WI38 (cell line): ENCODE results near the gene TNN.
"Not testable (repeated sequence)": the region's sequence is repeated elsewhere in the genome, so short reads cannot be mapped to it uniquely, and the experiment has no call there.

ENCODE experiments used
- H3K4me3 ChIP-seq: 2 replicates; pipeline ENCODE4 v1.5.1; 2011; ENCODE audit warnings: low read depth, mild to moderate bottlenecking, control low read depth, low read length
- CTCF ChIP-seq: IDR thresholded peaks from 2 replicates; pipeline ENCODE4 v1.5.1; 2012; ENCODE audit warnings: low read depth, mild to moderate bottlenecking, control low read depth, low read length

Gene TNN

GRCh38 chr1:175095069-175095468 is 27.4 kb downstream of the TNN start:
- H3K4me3 ChIP-seq, result no peak overlapping the region
- TF ChIP-seq CTCF, result no peak

- no peak for TF ChIP-seq CTCF
- H3K4me3 ChIP-seq, result no peak overlapping the region
Measured at GRCh38 chr1:175095978-175096607, 28.5 kb downstream of the TNN start.

DNA sequence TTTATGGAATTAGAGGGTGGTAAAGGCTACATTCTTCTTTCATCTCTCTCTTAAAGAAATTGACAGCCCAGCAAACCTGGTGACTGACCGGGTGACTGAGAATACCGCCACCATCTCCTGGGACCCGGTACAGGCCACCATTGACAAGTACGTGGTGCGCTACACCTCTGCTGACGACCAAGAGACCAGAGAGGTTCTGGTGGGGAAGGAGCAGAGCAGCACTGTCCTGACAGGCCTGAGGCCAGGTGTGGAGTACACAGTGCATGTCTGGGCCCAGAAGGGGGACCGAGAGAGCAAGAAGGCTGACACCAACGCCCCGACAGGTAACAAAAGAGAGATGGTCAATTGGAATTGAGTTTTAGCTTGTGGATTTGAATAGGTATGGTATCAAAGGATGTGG is 29.7 kb downstream of the TNN start:
- no peak overlapping the region for H3K4me3 ChIP-seq
- no peak for TF ChIP-seq CTCF

DNA sequence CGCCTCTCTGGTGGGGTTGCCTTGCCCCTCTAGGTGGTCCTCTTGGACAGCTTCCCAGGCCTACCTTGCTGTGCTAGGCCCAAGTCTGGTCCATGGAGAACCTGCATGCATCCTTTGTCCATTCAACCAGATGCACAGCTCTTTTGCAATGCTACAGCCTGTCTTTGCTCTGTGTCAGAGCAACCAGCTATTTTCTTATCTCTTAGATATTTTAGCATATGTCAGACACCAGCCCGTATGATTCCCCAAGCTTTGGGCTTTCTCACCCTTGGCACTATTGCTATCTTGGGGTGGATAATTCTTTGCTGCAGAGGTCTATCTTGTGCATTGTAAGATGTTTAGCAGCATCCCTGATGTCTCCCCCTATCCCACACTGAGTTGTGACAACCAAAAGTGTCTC is 32.3 kb downstream of the TNN start:
- H3K4me3 ChIP-seq, result no peak overlapping the region
- no peak for TF ChIP-seq CTCF

- not testable (repeated sequence) for H3K4me3 ChIP-seq
Measured at GRCh38 chr1:175102166-175102565, 34.5 kb downstream of the TNN start.

GRCh38 chr1:175106536-175106935 is 38.9 kb downstream of the TNN start:
- H3K4me3 ChIP-seq, result not testable (repeated sequence)

DNA sequence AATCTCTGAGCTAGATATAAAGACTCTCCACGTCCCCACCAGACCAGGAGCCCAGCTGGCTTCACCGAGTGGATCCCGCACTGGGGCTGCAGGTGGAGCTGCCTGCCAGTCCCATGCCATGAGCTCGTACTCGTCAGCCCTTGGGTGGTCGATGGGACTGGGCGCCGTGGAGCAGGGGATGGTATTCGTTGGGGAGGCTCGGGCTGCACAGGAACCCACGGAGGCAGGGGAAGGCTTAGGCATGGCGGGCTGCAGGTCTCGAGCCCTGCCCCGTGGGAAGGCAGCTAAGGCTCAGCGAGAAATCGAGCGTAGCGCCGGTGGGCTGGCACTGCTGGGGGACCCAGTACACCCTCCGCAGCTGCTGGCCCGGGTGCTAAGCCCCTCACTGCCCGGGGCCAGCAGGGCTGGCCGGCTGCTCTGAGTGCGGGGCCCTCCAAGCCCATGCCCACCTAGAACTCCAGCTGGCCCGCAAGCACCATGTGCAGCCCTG is 40.7 kb downstream of the TNN start:
- not testable (repeated sequence) for H3K4me3 ChIP-seq

DNA sequence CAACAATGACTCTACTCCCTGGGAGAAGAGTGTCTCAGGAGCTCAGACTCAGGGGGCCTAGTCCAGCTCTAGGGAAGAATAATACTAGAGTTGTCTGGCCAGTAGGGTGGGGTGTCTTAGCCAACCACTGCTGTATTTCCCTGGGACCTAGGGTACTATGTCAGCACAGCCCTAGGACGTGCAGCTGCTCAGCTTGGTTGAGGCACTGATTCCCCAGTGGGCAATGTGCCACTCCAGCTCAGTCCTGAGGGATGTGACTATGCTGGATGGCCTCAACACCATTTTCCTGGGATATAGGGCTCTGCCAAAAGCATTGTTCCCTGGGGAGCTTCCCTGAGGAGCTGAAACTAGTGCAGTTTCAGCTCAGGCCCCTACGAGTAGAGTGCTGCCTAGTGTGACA is 47.4 kb downstream of the TNN start:
- no peak for TF ChIP-seq CTCF
- H3K4me3 ChIP-seq, result no peak overlapping the region

GRCh38 chr1:175116210-175116798 is 48.7 kb downstream of the TNN start:
- no peak overlapping the region for H3K4me3 ChIP-seq
- TF ChIP-seq CTCF, result no peak
